Activated naive CD4-positive, alpha-beta T cell treated with Interleukin-2 at 50 U/mL for 16 hours (primary cell): ENCODE results near the gene FAM229A.

Experiments
- DNase-seq: peaks from one replicate; pipeline ENCODE4 v3.0.0-alpha.2; 2020

Gene FAM229A

GRCh38 chr1:32346532-32347157 is 15.6 kb downstream of the FAM229A start:
- no peak for DNase-seq

GRCh38 chr1:32345289-32345827 is 16.9 kb downstream of the FAM229A start:
- no peak for DNase-seq

- DNase-seq = no peak
These were observed 19.6 kb downstream of the FAM229A start for GRCh38 chr1:32342704-32343103.

- DNase-seq = no peak
These were observed 20.3 kb downstream of the FAM229A start for GRCh38 chr1:32341971-32342370.

GRCh38 chr1:32341186-32341757 is 21.0 kb downstream of the FAM229A start:
- no peak for DNase-seq

DNA sequence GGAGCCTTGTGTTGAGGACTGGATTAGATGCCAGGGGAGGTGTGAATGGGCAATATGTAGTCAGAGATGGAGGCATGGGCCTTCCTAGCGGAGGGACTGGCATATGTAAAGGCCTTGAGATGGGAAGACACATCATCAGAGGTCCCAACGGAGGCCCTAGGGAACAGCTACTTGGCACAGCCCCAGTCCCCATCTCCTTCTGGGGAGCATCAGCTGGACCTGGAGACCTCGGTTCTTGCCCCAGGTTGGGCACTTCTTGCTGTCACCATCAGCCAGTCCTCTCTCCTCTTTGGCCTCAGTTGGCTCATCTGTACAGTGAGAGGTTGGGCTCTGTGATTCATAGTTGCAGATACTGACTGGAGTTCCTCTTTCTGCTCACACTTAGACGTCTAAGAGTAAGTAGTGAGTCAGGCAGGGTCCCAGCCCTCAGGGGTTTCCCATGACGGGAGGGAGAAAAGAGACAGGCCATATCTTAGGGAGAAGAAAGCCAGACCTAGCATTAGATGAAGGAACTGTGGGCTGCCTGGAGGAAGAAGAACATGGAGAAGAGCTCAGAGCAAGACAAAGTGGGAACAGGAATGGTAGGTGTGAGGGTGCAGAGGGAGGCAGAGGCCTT is 22.8 kb downstream of the FAM229A start:
- DNase-seq = peak; percentile 34

GRCh38 chr1:32338637-32339145 is 23.6 kb downstream of the FAM229A start:
- DNase-seq = no peak

DNA sequence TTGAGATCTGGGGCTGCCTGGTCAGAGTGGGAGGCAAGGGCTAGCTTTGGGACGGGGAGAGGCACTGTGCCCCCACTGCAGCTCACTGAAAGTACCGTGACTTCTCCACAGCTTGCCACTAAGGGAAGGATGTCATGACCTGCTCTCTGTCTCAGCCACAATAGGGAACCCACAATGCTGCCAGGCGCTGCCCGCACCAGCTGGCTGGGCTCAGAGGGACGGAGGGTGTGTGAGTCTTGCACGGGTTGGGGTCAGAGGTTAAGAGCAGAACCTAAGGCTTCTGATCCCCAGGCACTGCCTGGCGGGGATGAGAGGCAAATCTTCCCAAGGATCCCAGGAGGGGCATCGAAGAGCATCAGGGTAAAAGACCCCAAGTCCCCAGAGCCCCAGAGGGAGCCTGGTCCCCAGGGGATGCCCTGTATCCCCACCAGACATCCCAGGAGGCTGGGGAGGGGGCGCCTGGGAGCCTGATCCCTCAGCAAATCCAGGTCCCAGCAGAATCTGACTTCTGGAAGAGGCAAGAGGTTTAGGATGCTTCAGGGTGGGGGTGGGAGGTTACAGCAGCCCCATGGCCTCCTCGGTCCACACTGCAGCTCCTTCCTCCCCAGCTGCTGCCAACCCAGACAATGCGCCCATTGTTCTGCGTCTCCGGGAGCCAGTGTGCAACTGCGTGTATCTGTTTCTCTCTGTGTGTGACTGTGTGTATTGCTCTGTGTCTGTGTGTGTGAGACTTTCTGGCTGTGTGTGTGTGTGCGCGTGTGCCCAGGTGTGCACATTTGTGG is 24.2 kb downstream of the FAM229A start:
- peak; percentile 26 for DNase-seq

DNA sequence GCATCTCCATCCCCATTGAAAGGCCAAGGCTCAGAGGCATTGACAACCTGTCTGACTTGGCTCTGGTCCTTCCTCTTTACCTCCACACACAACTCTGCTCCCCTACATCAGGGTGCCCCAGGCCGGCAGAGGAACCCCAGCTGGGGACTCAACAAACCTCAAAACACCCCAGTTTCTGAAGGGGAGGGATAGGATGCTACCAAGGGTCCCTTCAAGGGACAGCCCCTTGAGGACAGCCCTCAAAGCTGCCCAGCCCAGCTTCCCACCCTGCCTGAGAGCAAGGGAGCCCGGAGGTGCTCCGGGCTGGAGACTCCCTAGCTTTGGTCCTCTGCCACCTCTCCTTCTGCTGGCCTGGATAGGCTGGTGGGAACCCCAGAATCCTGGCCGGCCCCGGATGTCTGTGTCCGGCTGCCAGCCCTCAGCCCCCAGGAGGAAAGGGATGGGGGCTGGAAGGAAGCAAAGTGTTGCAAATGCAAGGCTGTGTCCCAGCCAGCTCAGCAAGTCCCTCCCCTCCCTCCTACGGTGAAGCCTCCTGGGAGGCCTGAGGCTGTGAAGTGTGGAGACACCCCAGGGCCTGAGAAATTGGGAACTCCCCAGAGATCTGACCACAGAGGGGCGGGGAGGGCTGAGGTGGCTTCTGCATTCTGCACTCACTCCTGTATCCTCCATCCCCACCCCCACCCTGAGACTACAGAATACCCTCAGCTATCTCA is 25.2 kb downstream of the FAM229A start:
- DNase-seq = peak; percentile 66

DNA sequence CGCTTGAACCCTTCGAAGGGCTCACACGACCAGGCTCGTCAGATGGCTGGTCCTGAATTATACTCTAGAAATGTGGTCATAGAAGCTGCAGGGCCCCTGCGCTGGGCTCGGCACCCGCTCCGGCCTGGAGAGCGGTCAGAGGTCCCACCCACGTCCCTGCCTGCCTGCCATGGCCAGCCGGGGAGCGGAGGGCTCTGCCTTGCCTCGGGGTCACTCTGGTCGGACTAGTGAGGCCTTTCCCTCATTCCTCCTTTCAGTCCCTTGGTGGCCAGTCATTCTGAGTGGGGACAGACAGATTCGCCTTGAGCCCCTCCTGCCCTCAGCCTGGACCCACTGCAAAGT is 25.7 kb downstream of the FAM229A start:
- DNase-seq = no peak

- peak; percentile 84 for DNase-seq
These were observed 26.3 kb downstream of the FAM229A start, which contains the start of gene MARCKSL1 for GRCh38 chr1:32335790-32336590. TSS of gene MARCKSL1 (minus strand) at chr1:32336233. CDS start at chr1:32336033, 200 bp downstream.

- DNase-seq = no peak
These were observed 26.8 kb downstream of the FAM229A start for GRCh38 chr1:32335535-32335789.

GRCh38 chr1:32334864-32335534 is 27.3 kb downstream of the FAM229A start:
- DNase-seq = peak; percentile 65

DNA sequence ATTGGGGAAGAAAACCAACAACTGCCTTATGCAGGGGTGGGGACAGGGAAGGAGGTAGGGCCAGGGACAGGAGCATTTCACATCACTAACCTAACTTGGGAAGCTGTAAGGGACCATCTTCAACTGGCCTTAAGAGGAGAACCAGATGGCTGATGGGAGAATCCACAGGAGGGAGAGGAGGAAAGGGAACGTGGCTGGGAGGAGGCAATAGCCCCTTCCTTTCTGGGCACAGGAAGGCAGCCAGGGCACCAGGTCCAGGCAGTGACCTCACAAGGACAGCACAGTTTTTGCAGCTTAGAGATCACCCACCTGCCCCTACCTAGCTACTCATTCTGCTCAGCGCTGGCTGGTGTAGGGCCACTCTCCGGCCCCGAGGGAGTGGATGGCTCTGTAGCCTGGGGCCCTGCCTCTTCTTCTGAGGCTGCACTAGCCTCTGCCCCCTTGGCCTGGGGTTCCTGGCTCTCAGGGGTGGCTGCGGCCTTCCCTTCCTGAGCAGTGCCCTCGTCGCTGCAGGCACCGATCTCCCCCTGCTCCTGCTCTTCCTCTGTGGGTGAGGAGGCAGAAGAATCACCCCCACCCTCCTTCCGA is 27.9 kb downstream of the FAM229A start:
- no peak for DNase-seq

DNA sequence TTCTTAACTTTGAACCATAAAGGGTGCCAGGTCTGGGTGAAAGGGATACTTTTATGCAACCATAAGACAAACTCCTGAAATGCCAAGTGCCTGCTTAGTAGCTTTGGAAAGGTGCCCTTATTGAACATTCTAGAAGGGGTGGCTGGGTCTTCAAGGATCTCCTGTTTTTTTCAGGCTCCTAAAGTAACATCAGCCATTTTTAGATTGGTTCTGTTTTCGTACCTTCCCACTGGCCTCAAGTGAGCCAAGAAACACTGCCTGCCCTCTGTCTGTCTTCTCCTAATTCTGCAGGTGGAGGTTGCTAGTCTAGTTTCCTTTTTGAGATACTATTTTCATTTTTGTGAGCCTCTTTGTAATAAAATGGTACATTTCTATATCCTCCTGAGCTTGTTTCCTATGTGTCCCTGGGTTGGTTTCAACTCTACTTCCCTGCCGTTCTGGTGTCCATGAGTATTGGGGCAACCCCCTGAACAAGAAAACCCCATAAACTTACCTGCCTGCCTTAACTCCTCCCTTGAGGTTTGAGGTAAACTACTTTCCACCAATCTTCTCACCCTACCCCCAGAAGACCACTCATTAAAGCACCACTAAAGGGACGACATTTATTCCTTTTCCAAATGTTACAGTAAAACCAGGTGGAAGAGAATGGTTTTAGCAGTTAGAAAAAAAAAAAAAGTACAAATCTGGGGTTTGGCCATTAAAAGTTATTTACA is 28.9 kb downstream of the FAM229A start:
- DNase-seq = no peak

DNA sequence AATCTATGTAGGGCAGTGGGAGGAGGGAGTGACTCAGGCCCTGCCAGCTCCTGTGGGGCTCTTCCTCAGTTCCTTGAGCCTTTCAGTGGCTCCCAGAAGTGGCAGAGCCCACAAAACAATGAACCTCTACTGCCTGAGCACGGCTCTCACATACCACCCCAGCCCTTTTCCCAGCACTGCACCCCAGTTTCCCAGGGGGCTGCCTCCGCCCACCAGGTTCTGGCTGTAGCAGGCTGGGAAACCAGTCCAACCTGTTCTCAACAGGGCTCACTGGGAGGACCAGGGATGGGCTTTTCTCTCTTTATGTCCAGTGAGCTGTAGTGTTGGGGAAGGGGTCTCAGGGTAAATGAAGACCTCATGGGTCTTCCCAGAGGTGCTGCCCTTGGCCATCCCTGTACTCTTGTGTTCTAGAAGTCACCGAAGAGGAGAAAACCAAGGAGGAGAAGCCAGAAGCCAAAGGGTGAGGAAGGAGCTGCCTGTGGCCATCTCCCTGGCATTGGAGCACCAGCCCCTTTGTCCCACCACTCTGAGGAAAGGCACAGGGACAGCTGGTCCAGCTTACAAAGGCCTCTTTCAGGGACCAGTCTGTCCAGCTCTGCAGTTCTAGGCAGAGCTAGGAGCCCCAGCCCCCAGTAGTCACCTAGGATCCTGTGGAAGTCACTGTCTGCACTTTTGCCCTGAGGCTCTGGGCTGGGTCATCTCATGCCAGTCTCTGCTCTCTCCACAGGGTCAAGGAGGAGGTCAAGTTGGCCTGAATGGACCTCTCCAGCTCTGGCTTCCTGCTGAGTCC is 29.8 kb downstream of the FAM229A start:
- no peak for DNase-seq

- DNase-seq = no peak
These were observed 30.7 kb downstream of the FAM229A start for GRCh38 chr1:32331549-32331948.

- no peak for DNase-seq
These were observed 31.6 kb downstream of the FAM229A start for GRCh38 chr1:32330558-32331151.

- DNase-seq = no peak
These were observed 32.3 kb downstream of the FAM229A start for GRCh38 chr1:32329931-32330466.
